Activated T-helper 1 cell treated with Interleukin-2 at 50 U/mL for 16 hours (primary cell): ENCODE data around the gene GAPDH.
A peak's percentile ranks its signal among the peaks of the same experiment; 100 is the strongest.
"Not testable (repeated sequence)": the region's sequence is repeated elsewhere in the genome, so short reads cannot be mapped to it uniquely, and the experiment has no call there.

Experiments
- DNase-seq: peaks from one replicate; pipeline ENCODE4 v3.0.0-alpha.2; 2020; ENCODE audit warnings: low read depth

Gene GAPDH

GRCh38 chr12:6563448-6564050, 29.2 kb downstream of the GAPDH start:
- DNase-seq = peak; percentile 41

- DNase-seq = no peak
These were observed 32.9 kb downstream of the GAPDH start for GRCh38 chr12:6567112-6567670.

- no peak for DNase-seq
These were observed 35.0 kb downstream of the GAPDH start for GRCh38 chr12:6569312-6569711.

- no peak for DNase-seq
These were observed 35.5 kb downstream of the GAPDH start for GRCh38 chr12:6569786-6570185.

GRCh38 chr12:6570264-6570887, 36.1 kb downstream of the GAPDH start:
- DNase-seq = no peak

- DNase-seq = no peak
These were observed 38.7 kb downstream of the GAPDH start for GRCh38 chr12:6573001-6573400.

- no peak for DNase-seq
These were observed 40.4 kb downstream of the GAPDH start for GRCh38 chr12:6574576-6575295.

GRCh38 chr12:6575648-6576047, 41.3 kb downstream of the GAPDH start:
- no peak for DNase-seq

- DNase-seq = no peak
These were observed 47.9 kb downstream of the GAPDH start for GRCh38 chr12:6582196-6582595.

- no peak for DNase-seq
These were observed 48.6 kb downstream of the GAPDH start for GRCh38 chr12:6582959-6583358.

- no peak for DNase-seq
These were observed 50.0 kb downstream of the GAPDH start for GRCh38 chr12:6584293-6584692.

- not testable (repeated sequence) for DNase-seq
These were observed 52.3 kb downstream of the GAPDH start for GRCh38 chr12:6586569-6586968.
